Activated naive CD4-positive, alpha-beta T cell (primary cell): ENCODE measurements around the gene STIM1.
"Not testable (repeated sequence)": the region's sequence is repeated elsewhere in the genome, so short reads cannot be mapped to it uniquely, and the experiment has no call there.

Experiments
- DNase-seq, 4 experiments: peaks; one replicate each; lab custom pipeline; 2025; lab: John Stamatoyannopoulos, UW

The STIM1 gene

DNA sequence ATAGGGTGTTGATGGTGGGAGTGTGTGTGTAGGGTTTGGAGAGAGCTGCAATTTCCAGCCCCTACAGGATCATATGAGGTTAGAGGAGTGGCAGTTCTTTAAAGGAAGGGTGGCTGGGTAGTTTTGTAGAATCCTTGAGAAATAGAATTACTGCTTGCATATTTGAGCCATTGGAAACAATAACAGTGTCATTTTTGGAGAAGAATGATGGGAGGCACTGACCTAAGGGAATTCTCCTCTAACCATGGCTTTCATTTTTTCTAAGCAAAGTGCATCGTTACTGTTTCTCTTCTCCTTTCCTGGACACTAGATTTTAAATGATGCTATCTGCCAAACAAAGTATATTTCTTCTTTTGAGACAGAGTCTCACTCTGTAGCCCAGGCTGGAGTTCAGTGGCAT is 172.3 kb downstream of the STIM1 start:
- DNase-seq = no peak

DNA sequence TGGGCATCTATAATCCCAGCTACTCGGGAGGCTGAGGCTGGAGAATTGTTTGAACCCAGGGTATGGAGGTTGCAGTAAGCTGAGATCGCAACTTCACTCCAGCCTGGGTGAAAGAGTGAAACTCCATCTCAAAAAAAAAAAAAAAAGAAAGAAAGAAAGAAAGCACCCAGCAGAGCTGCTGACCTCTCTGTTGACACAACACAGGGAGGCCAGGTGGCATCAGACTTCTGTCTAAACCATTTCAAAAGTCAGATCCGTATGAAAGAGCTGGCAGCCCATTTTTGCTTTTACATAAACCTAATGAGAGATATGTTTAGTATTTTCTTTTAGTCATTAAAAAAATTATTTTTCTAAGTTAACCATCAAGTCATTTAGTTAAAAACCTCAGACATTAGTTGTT is 174.7 kb downstream of the STIM1 start:
- no peak for DNase-seq

DNA sequence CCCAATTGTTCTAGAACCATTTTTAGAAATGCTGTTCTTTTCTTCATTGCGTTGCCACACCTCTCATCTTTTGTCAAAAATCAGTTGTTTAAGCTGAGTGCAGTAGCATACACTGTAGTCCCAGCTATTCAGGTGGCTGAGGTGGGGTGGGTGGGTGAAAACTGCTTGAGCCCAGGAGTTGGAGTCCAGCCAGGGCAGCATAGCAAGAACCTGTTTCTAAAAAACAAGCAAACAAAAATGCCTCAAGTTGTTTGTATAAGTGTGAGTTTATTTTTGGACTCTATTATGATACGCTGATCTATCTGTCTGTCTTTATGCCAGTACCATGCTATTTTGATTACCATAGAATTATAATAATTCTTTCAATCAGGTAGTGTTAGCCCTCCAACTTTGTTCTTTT is 176.6 kb downstream of the STIM1 start:
- DNase-seq = no peak

DNA sequence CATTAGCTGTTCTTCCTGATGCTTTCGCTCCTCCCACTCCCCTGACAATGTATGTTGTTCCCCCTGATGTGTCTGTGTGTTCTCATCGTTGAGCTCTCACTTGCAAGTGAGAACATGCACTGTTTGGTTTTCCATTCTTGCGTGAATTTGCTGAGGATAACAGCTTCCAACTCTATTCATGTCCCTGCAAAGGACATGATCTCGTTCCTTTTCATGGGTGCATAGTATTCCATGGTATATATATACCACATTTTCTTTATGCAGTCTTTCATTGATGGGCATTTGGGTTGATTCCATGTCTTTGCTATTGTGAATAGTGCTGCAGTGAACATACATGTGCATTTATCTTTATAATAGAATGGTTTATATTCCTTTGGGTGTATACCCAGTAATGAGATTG is 180.5 kb downstream of the STIM1 start:
- no peak for DNase-seq

DNA sequence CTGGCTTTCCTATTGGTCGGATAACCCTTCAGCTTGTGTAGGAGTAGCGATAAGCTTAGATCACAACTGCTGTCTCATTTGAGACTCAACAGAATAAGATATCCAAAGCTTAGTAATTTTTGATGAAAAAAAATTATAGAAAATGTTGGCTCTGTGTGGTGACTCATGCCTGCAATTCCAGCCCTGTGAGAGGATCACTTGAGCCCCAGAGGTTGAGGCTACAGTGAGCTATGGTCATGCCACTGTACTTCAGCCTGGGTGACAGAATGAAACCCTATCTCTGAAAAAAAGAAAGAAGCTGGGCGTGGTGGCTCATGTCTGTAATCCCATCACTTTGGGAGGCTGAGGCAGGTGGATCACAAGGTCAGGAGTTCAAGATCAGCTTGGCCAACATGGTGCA is 183.5 kb downstream of the STIM1 start:
- DNase-seq = no peak

DNA sequence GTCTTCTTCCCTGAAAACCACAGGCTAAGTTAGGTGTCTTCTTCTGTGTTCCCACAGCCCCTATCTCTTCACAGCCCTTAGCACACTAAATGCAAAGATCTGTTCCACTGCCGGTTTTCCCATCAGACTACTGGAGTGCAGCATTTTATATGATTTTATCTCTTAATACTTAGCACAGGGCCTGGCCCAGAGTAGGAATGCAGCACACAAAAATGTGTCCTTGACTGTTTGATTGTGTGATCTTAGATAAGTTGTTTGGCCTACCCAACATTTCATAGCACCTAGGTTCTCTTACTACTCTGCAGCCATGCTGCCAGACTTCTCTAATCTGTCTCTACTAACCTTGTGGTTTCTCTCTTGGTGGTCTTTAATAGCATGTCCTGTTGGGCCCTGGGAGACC is 185.0 kb downstream of the STIM1 start:
- no peak for DNase-seq

DNA sequence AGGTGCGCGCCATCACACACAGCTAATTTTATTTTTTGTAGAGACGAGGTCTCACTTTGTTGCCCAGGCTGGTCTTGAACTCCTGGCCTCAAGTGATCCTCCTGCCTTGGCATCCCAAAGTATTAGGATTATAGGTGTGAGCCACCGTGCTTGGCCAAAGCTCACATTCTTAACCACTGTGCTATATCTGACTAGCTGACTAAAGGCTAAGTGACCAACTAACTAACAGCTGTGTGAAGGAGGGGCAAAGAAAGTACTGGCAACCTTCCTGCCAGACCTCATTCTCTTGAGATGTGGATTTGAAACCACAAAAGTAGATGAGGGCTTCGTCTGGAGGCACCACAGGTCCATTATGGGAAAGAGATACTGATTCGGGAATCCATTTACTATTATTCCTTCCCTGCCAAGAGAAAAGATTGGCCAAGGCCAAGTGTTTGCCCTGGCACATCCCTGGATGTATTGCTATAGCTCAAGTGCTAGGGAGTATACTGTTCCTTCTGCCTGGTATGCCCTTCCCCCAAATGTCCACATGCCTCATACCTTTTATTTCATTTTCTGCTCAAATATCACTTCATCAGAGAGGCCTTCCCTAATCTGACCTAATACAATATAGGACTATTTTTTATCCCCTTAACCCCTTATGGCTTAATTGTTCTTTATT is 186.4 kb downstream of the STIM1 start:
- no peak for DNase-seq

DNA sequence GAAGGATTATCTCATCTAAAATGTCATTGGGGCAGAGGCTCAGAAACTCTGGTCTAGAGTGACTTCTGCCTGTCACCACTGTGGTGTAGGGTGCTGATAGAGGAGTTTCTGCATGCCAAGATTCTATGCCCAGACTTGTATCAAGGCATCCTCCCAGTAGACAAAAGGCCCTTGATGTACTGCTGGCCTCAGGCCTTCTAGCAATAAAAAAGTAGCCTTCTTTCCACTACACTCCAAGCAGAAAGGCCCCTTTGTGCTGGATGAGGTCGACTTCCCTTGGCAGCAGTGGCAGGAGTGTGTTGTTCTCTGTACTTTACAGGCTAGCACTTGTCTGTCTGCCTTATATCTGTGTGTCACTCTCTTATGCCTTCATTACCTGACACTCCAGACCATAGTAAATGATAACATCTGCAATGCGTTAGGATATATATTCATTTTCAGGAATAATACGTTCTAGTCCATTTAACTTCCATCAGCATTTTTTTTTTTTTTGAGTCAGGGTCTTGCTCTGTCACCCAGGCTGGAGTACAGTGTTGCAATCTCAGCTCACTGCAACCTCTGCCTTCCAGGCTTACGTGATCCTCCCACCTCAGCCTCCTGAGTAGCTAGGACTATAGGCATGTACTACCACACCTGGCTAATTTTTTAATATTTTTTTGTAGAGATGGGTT is 189.6 kb downstream of the STIM1 start:
- no peak for DNase-seq

DNA sequence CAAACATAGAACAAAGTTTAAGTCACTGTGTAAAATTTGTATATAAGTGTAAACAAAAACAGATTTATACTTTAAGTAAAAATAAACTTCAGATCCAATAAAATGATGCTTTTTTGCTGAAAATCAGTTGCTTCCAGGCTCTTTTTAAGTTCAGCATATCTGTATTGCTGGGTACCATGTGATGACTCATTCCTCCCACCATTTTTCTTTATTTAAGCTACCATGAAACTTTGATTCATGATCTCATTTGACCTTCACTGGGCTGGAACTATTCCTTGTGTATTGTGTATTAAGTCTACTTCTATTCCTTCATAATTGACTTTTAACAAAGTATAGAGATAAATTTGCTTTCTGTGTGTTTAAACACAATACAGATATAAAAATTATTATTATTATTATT is 192.9 kb downstream of the STIM1 start:
- DNase-seq = no peak

DNA sequence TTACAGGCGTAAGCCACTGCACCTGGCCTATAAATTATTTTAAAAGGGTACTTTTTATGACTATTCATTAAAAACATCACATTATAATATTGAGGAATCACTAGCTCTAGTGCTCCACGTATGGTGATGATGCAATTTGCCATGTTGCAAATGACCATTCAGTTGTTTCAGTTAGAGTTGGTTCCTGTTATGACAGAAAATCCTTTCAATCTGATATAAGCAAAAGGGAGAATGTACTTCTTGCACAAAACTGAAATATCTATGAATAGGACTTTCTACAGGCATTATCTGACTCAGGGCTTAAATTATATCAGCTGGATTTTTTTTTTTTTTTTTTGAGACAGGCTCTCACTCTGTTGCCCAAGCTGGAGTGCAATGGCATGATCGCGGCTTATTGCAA is 193.5 kb downstream of the STIM1 start:
- no peak for DNase-seq

DNA sequence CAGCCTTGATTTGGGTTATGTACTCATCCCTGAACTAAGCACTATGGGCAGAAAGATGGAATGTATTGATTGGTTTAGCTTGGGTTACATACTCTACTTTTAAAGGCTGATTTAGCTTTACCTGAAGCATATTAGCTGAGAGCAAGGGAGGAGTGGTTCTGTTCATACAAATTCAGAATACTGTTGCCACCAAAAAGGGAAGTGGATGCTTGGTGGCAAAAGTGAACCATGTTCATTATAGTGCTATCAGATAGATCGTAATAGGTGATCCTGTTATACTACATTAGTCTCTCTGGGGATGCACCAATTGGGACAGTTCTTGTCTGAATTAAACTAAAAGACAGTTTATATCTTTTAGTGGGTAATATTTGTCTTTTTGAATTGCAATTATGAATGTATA is 194.7 kb downstream of the STIM1 start:
- no peak for DNase-seq

DNA sequence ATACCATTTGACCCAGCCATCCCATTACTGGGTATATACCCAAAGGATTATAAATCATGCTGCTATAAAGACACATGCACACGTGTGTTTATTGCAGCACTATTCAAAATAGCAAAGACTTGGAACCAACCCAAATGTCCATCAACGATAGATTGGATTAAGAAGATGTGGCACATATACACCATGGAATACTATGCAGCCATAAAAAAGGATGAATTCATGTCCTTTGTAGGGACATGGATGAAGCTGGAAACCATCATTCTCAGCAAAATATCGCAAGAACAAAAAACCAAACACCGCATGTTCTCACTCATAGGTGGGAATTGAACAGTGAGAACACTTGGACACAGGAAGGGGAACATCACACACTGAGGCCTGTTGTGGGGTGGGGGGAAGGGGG is 197.7 kb downstream of the STIM1 start:
- not testable (repeated sequence) for DNase-seq

DNA sequence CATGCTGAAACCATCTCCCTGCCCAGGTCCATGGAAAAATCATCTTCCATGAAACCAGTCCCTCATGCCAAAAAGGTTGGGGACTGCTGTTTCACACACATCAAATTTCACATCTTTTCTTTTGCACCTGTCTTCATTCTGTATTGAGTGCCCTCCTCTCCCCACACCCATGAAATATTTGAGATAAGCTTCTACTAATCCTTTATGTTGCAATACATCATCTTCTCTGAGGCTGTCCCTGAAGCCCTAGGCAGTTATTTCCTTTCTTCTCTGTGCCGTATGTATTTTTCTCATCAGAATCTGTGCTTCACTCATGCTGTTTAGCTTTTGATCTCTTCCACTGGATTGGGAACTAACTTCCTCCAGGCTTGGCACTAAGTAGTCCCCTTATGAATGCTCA is 199.2 kb downstream of the STIM1 start:
- DNase-seq = no peak

DNA sequence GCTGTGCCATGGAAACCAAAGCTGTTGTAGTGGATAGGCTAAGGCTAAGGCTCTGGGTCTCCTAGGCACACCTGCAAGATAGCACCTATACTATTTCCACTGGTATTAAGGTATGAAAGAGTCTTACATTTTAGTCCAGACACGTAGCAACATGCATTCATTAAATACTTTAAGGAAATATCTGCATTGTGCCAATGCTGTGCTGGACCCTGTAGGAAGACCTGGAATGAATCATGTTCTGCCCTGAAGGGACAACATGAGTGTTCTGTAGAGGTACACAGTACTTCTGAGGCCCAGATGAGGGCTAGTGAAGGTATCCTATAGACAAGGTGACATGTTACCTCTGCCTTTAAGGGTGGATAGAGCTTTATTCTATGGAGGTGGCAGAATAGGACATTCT is 204.0 kb downstream of the STIM1 start:
- DNase-seq = no peak

DNA sequence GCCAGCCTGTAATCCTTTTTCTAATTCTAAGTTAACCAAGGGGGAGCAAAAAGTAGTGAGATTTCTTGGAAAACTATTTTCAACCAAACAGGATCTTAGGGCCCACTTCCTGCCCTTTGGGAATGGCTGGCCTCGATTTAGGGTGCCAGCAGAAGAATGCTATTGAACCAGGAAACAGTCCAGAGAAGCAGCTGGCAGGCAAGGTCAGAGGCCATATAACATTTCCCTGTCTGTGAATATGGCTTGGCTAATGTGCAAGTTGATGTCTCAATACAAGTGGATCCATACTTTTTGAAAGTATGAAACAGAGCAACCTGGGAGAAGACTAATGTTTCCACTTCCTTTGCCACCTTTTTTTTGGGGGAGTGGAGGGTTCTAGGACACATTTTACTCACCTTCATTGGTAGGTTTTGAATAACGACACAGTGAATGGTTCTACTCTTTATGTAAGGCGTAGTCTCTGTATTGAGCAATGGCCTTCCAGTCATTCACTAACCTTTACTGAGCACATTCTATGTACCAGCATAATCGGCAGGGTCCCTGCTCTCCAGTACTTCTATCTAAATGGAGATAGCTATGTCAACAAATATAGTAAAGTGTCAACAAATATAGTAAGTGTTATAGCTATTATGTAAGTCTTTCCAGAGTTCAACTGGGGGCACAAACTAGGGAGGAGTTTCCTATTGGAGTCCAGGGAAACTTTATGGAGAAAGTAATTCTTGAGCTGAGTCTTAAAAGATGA is 204.9 kb downstream of the STIM1 start:
- DNase-seq = no peak

DNA sequence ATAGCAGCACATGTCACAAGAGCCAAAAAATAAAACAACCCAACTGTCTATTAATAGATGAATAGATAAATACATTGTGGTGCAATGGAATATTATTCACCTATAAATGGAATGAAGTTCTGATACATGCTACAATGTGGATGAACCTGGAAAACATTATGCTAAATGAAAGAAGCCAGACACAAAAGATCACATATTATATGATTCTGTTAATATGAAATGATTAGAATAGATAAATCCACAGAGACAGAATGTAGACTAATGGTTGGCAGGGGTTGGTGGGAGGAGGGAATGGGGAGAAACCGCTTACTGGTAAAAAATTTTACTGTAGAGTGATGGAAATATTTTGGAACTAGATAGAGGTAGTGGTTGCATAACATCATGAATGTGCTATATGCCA is 206.2 kb downstream of the STIM1 start:
- DNase-seq = no peak

DNA sequence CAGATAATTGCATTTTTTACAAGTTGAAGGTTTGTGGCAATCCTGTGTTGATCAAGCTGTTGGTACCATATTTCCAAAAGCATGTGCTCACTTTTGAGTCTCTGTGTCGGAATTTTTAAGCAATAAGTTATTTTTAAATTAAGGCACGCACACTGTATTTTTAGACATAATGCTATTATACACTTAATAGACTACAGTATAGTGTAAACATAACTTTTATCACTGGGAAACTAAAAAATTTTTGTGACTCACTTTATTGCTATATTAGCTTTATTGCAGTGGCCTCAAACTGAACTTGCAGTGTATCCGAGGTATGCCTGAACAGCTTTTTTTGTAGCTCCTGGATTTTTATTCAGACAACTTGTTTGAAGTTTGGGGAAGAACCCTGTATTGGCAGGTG is 207.9 kb downstream of the STIM1 start:
- no peak for DNase-seq

DNA sequence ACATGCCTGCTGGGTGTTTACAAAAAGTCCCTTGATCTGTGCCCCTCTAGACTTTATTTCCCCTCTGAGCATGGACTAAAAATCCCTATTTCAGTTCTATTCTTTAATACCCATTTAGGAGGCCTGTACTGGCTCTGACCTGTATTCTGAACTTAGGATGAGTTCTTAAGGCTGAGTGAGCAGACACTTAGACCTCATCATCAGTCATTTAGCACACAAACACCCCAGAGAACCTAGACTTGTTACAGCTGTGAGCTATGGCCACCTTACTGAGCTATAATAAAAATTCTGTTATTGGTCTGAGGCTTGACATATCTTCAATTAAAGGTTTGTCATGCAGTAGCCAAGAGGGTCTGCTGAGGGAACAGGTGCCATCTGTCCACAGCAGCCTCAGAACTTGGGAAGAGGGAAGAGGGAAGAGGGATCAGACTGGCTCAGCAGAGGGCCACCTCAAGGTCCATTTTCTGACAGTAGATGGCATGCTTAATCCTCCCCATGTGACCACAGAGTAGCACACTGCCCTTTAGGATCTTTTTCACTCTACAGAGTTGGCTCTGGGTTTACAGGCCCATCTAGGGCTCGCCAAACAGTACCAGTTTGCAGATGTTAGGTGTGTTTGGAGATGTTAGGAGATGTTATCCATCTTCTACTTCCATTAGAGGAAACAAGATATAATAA is 209.0 kb downstream of the STIM1 start:
- DNase-seq = no peak

DNA sequence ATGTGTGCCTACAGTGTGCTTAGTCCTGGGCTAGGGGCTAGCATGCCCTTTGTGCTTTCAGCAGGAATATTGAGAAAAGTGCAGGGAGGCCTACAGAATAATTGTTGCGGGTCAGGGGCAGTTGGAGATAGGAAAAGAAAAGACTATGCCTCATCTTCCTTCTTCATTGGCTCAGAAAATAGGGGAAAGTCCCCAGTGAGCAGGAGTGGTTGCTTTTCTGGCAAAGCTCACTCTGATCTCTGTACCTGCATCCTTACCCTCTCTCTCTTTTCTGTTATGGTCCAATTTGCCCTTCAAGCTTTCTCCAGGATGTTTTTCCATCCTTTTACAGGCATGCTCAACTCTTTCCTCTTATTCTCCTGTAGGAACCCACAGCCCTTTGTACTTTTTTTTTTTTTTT is 209.6 kb downstream of the STIM1 start:
- DNase-seq = no peak

DNA sequence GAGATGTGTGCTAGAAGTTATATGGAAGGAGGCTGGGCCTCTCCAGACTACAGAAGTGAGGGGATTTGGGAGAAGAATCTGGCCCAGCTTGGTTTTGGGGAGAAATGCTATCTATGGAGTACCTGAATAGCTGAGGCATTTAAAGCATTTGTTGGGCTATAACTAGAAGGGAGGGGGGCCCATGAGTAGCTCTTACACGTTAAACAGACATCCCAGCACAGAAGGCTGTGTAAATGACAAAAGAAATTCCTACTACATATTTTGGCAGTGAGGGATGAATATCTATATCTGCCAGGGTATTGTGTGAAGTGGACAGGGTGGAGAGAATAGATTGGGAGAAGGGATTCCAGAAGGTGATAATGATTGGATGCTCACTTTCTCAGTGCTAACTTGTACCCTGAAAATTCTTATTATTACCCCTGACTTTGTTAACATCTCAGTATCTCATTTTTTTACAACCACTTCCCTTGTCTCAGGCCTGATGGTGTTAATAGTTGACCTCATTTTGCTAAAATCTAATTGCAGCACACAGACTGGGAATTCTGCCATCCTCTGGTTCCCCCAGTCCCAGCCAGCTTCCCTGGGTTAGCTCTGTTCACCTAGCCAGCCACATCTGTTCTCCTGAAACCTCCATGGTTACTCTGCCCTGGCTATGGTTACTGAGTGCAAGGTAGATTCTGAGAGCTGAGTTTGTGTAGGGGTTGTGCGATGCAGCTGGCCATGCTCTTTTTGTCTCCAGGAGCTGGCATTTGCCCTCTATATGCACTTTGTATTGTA is 210.3 kb downstream of the STIM1 start:
- no peak for DNase-seq

DNA sequence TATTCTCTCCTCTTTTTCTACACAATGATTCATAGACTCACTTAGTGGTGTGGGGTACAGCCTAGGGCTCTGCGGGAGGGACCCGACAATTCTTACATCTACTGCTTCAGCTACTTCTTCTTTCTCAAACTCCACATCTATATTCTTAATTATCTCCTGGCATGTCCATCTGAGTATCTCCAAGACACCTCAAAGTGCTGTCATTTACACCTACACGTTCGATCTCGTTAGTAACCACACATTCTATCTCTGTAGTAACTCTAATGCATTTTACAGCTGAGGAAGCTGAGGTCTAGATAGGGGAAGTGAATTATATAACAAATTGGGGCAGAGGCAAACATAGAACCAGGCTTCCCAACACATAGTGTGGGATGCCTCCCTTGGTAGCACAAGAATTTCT is 211.4 kb downstream of the STIM1 start:
- DNase-seq = no peak

DNA sequence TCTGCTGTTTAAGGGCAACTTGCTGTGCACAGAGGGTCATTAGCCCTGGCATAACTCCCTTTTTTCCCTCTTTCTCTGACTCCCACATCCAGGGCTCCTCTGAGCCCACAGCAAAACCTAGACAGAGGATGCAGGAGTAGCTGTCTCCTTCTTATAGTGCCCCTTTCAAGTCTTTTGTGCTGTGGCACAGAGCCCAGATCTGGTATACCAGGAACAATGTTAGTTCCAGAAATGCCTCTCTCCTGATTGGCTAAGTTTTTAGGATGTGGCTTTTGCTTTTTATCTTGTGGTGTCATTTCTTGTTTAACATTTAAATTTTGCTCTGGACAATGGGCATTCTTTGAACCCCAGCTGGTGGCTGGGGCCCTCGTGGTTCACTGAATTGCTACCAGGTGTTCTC is 213.5 kb downstream of the STIM1 start:
- no peak for DNase-seq
